Hepatocyte (in vitro differentiated cells): Measurements from ENCODE around the gene TMEM141. TPM values are rescaled to one million over a fixed set of nuclear protein-coding genes. Genes with fewer than 3 reads are reported as not detected.

ENCODE experiments used
- DNase-seq: peaks from one replicate; pipeline ENCODE4 v3.0.0-alpha.2; 2016; ENCODE audit warnings: low spot score
- H2AFZ ChIP-seq: fragments of 200-600 bp; sonication (generic); 2 replicates; pipeline ENCODE4 v1.6.0; 2016; ENCODE audit warnings: antibody characterized with exemption, mild to moderate bottlenecking
- H3K27ac ChIP-seq: fragments of 200-600 bp; sonication (generic); 2 replicates; pipeline ENCODE4 v1.5.1; 2016; ENCODE audit warnings: mild to moderate bottlenecking
- H3K27me3 ChIP-seq: fragments of 200-600 bp; sonication (generic); 2 replicates; pipeline ENCODE4 v1.6.1; 2016
- H3K36me3 ChIP-seq: fragments of 200-600 bp; sonication (generic); replicated peaks from 2 replicates; pipeline ENCODE4 v1.5.1; 2016; ENCODE audit warnings: low read depth; ENCODE audit not compliant: insufficient read depth
- H3K4me1 ChIP-seq: fragments of 200-600 bp; sonication (generic); 2 replicates; pipeline ENCODE4 v1.5.1; 2016; ENCODE audit warnings: mild to moderate bottlenecking, moderate library complexity; ENCODE audit not compliant: insufficient read depth
- H3K4me2 ChIP-seq: fragments of 200-600 bp; sonication (generic); 2 replicates; pipeline ENCODE4 v1.6.0; 2016
- H3K4me3 ChIP-seq: fragments of 200-600 bp; sonication (generic); 2 replicates; pipeline ENCODE4 v1.5.1; 2016; ENCODE audit warnings: mild to moderate bottlenecking
- H3K79me2 ChIP-seq: fragments of 200-600 bp; sonication (generic); 2 replicates; pipeline ENCODE4 v1.6.0; 2017; ENCODE audit warnings: mild to moderate bottlenecking
- H3K9me2 ChIP-seq: fragments of 200-600 bp; sonication (generic); replicated peaks from 2 replicates; pipeline ENCODE4 v1.6.0; 2017; ENCODE audit warnings: mild to moderate bottlenecking; ENCODE audit not compliant: insufficient read depth
- H3K9me3 ChIP-seq: fragments of 200-600 bp; sonication (generic); 2 replicates; pipeline ENCODE4 v1.5.1; 2016; ENCODE audit warnings: low read depth, mild to moderate bottlenecking
- H4K20me1 ChIP-seq: fragments of 200-600 bp; sonication (generic); 2 replicates; pipeline ENCODE4 v1.6.0; 2016; ENCODE audit warnings: mild to moderate bottlenecking; ENCODE audit not compliant: insufficient read depth, poor library complexity, severe bottlenecking
- EZH2 ChIP-seq: fragments of 200-600 bp; sonication (generic); IDR thresholded peaks from 2 replicates; pipeline ENCODE4 v1.6.1; 2016; ENCODE audit warnings: antibody characterized with exemption, mild to moderate bottlenecking, borderline replicate concordance
- EZH2phosphoT487 ChIP-seq: fragments of 200-600 bp; sonication (generic); IDR thresholded peaks from one replicate; pipeline ENCODE4 v1.6.1; 2018; ENCODE audit warnings: antibody characterized with exemption, mild to moderate bottlenecking, low read depth, moderate library complexity; ENCODE audit not compliant: unreplicated experiment, severe bottlenecking
- WGBS: methylation state at CpG from one replicate; pipeline ENCODE4 v1.1.6; 2016; ENCODE audit warnings: low lambda C conversion rate; ENCODE audit errors: missing lambda C conversion rate; 5-methylcytosine and 5-hydroxymethylcytosine counted together
- polyA plus RNA-seq: library from polyadenylated mRNA; unstranded; fragments of >200 nt; fragmentation: Nextera tagmentation; extraction: Ambion mirVana; gene quantifications from 2 replicates; pipeline ENCODE4 v1.2.1, GENCODE V29; 2016
- total RNA-seq: library from RNA; depleted of rRNA; stranded (reverse); fragments of >200 nt; gene quantifications from 2 replicates; pipeline ENCODE4 v1.2.3, GENCODE V29; 2014
- TF ChIP-seq, protein P1 (sequence below): fragments of 200-600 bp; sonication (generic); IDR thresholded peaks from 2 replicates; pipeline ENCODE4 v1.5.1; 2016; ENCODE audit warnings: antibody characterized with exemption, mild to moderate bottlenecking; ENCODE audit not compliant: poor library complexity

The TMEM141 gene
- total and polyA plus RNA-seq, 2 experiments from 2014 or later, result 230 to 385 TPM

DNA sequence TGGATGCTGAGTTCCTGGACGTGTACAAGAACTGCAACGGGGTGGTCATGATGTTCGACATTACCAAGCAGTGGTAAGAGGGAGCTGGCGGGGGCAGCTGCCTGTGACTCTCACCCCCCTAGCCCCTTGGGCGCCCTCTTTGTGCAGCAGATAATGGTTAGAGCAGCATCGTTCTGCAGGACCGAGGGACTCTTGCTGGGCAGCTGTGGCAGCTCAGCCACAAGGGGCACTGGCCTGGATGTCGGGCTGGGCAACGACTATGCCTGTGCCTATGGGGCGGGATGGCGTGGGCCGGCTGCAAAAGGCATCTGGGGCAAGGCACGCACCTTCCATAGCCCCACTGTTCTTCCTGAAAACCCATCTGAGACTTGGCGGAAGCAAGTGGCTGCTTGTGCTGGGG lies 38.3 kb downstream of the TMEM141 start:
- TF ChIP-seq, protein P1, sequence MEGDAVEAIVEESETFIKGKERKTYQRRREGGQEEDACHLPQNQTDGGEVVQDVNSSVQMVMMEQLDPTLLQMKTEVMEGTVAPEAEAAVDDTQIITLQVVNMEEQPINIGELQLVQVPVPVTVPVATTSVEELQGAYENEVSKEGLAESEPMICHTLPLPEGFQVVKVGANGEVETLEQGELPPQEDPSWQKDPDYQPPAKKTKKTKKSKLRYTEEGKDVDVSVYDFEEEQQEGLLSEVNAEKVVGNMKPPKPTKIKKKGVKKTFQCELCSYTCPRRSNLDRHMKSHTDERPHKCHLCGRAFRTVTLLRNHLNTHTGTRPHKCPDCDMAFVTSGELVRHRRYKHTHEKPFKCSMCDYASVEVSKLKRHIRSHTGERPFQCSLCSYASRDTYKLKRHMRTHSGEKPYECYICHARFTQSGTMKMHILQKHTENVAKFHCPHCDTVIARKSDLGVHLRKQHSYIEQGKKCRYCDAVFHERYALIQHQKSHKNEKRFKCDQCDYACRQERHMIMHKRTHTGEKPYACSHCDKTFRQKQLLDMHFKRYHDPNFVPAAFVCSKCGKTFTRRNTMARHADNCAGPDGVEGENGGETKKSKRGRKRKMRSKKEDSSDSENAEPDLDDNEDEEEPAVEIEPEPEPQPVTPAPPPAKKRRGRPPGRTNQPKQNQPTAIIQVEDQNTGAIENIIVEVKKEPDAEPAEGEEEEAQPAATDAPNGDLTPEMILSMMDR, result no peak
- TF ChIP-seq EZH2, result no peak
- no peak for TF ChIP-seq EZH2phosphoT487
- Histone ChIP-seq H3K79me2 (no peaks in the 10 kb centered on the region), H3K4me2 (no peak overlapping the region), H3K4me1 (no peaks in the 10 kb centered on the region), H3K27me3 (no peaks in the 10 kb centered on the region), H3K36me3 (no peaks in the 10 kb centered on the region), H3K4me3 (no peak overlapping the region), H3K9me3 (no peaks in the 10 kb centered on the region), H2AFZ (no peak overlapping the region), H4K20me1 (no peaks in the 10 kb centered on the region), H3K27ac (no peak overlapping the region), H3K9me2 (no peaks in the 10 kb centered on the region)
- DNase-seq, result no peak
- 96% methylated on average over 14 of the region's 14 CpGs for WGBS

DNA sequence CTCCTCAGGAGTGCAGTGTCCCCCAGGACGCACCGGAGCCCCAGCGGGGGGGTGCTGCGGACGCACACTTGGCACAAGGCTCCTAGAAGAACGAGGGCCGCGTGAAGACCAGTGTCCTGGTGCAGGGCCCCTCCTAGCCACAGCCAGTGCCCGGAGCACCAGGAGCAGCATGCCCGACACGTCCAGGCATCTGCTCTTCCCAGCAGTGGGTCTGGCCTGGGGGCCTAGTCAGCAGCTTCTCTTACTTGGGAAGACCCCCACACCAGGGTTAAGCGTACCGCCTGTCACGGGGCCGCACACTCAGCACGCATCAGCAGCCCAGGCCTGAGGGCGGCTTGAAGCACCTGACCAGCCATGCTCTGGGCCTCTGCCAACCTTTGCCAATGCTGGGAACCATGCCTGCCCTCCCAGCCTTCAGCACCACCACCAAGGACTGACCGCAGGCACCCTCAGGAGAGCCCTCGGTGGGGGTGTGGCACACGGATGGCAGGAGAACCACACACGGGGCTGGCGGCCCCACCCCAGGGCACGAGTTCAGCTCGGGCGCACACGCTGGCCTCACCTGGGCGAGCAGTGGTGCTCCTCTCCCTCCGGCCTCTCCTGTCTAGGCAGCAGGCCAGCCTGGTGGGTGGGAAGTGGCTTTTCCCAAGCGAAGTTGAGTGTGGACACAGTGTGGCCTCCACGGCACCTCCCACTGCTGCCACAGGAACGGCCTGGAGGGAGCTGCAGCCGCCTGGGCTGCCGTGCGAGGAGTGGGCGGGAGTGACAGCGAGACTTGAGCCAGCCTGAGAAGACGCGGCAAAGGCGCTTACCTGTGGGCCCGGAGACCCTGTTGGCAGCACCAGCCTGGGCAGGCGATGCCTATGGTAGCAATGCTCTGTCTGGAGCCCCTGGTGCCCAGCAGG lies 39.1 kb downstream of the TMEM141 start:
- WGBS, result 96% methylated on average over 39 of the region's 41 CpGs

DNA sequence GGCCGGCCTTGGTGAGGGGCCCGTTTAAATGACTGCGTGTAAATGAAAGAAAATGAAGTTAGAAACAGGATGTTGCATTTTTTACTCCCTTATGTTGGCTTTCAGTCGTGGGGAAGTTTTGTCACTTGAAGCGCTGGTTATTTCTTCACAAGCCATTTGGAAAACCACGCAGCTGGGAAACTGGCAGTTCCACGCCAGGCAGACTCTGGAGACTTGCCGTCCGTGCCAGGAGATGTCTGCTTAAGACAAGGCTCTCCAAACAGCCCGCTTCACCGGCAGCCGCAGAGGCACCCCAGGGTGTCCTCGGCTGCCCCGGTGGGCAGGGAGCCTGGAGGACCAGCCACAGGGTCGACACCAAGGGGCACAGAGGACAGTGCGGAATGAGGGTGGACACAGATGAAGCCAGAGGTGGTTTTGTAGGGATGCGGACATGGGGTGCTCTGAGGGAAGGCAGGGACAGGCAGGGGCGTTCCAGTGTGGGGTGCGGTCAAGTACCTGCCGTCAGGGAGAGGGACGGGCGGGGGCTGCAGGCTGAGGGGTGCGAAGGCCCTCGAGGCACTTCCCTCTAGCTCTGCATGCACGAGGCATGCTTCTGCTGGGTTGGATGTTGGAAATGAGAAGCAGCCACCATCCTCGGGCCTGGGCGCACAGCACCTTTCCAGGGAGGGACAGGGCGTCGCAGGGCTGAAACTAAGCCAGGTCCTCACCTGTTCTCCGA lies 40.0 kb downstream of the TMEM141 start:
- H3K9me3 ChIP-seq, result no peaks in the 10 kb centered on the region
- TF ChIP-seq, protein P1, result no peak
- TF ChIP-seq EZH2phosphoT487 (no peak), EZH2 (no peak)
- H3K4me3 ChIP-seq, result no peak overlapping the region
- no peaks in the 10 kb centered on the region for H3K9me2 ChIP-seq
- H3K27me3 ChIP-seq, result no peaks in the 10 kb centered on the region
- no peaks in the 10 kb centered on the region for H3K36me3 ChIP-seq
- no peaks in the 10 kb centered on the region for H3K4me1 ChIP-seq
- 96% methylated on average over 28 of the region's 30 CpGs for WGBS
- no peaks in the 10 kb centered on the region for H3K79me2 ChIP-seq
- H2AFZ ChIP-seq, result no peak overlapping the region
- H3K27ac ChIP-seq, result no peak overlapping the region
- no peaks in the 10 kb centered on the region for H4K20me1 ChIP-seq
- no peak for DNase-seq
- H3K4me2 ChIP-seq, result no peak overlapping the region

More for the DNA sequence above, 39.1 kb downstream of the TMEM141 start:
- Histone ChIP-seq H3K4me1 (no peaks in the 10 kb centered on the region), H3K79me2 (no peaks in the 10 kb centered on the region), H3K27me3 (no peaks in the 10 kb centered on the region), H3K4me3 (no peak overlapping the region), H3K9me2 (no peaks in the 10 kb centered on the region), H2AFZ (no peak overlapping the region), H3K4me2 (no peak overlapping the region), H4K20me1 (no peaks in the 10 kb centered on the region), H3K9me3 (no peaks in the 10 kb centered on the region), H3K27ac (no peak overlapping the region), H3K36me3 (no peaks in the 10 kb centered on the region)
- no peak for TF ChIP-seq EZH2
- TF ChIP-seq, protein P1, result no peak
- no peak for TF ChIP-seq EZH2phosphoT487
- no peak for DNase-seq
